Activated T-helper 2 cell treated with anti-CD3 and anti-CD28 coated beads, Interferon-gamma antibody, Interleukin-2, Interleukin-4, amounts not matched to agents 10 μg/mL and 5 μg/mL and 100 μg/mL, durations not matched to agents 14 hours and 24 hours and 36 hours (primary cell): ENCODE data around the gene PDE4D. TPM values are rescaled to one million over a fixed set of nuclear protein-coding genes. Genes with fewer than 3 reads are reported as not detected.
A peak's percentile ranks its signal among the peaks of the same experiment; 100 is the strongest.

Experiments used
- DNase-seq: peaks from one replicate; pipeline ENCODE4 v3.0.0; 2021; ENCODE audit warnings: low spot score
- H3K27ac Mint-ChIP-seq: one replicate; pipeline ENCODE4 v1.8.0; 2021; ENCODE audit warnings: mixed read lengths
- H3K27me3 Mint-ChIP-seq: one replicate; pipeline ENCODE4 v1.8.0; 2021; ENCODE audit warnings: low read depth, mixed read lengths
- H3K36me3 Mint-ChIP-seq: one replicate; pipeline ENCODE4 v1.8.0; 2021; ENCODE audit warnings: low read depth, mixed read lengths
- H3K4me1 Mint-ChIP-seq: one replicate; pipeline ENCODE4 v1.8.0; 2021; ENCODE audit warnings: low read depth, mixed read lengths
- H3K4me3 Mint-ChIP-seq: one replicate; pipeline ENCODE4 v1.8.0; 2021; ENCODE audit warnings: low read depth, mild to moderate bottlenecking, moderate library complexity, mixed read lengths
- H3K9me3 Mint-ChIP-seq: one replicate; pipeline ENCODE4 v1.8.0; 2021; ENCODE audit warnings: mixed read lengths
- intact Hi-C: fragments of 100-400 bp; cut with micrococcal nuclease; formaldehyde crosslinking; loops from one replicate; pipeline ENCODE4 v1.15.1; 2023
- total RNA-seq: library from RNA; stranded (reverse); gene quantifications from 2 replicates; pipeline ENCODE4 v1.2.3, GENCODE V29; 2022

PDE4D gene
- total RNA-seq, 1 donor from 2014 or later, result 102 TPM

- no peak overlapping the region for H3K27ac Mint-ChIP-seq
- DNase-seq, result no peak
- intact Hi-C loops, result no loop called here
- H3K4me1 Mint-ChIP-seq, result peaks cover 11% of the 10 kb centered on the region
- no peaks in the 10 kb centered on the region for H3K27me3 Mint-ChIP-seq
- H3K36me3 Mint-ChIP-seq, result peaks cover 80% of the 10 kb centered on the region
- H3K4me3 Mint-ChIP-seq, result no peak overlapping the region
- H3K9me3 Mint-ChIP-seq, result no peaks in the 10 kb centered on the region
Observed at GRCh38 chr5:58983526-58984452, 909.7 kb downstream of the PDE4D start.

- H3K36me3 Mint-ChIP-seq, result peaks cover 84% of the 10 kb centered on the region
- no peak overlapping the region for H3K4me3 Mint-ChIP-seq
- DNase-seq, result no peak
- no peaks in the 10 kb centered on the region for H3K27me3 Mint-ChIP-seq
- intact Hi-C loops, result no loop called here
- H3K4me1 Mint-ChIP-seq, result peaks cover 10% of the 10 kb centered on the region
- H3K9me3 Mint-ChIP-seq, result no peaks in the 10 kb centered on the region
- H3K27ac Mint-ChIP-seq, result no peak overlapping the region
Observed at GRCh38 chr5:58980890-58981289, 912.6 kb downstream of the PDE4D start.

GRCh38 chr5:58979090-58979489, 914.4 kb downstream of the PDE4D start:
- Mint-ChIP-seq H3K36me3 (peaks cover 89% of the 10 kb centered on the region), H3K9me3 (no peaks in the 10 kb centered on the region), H3K4me1 (peaks cover 11% of the 10 kb centered on the region), H3K4me3 (no peak overlapping the region), H3K27ac (no peak overlapping the region), H3K27me3 (no peaks in the 10 kb centered on the region)
- no peak for DNase-seq
- intact Hi-C loops, result loop anchor here (2.0 kb wide), 1 partner anchor 14 kb away; no protein-coding TSS in a partner anchor

- Mint-ChIP-seq H3K4me1 (peaks cover 5% of the 10 kb centered on the region), H3K4me3 (no peak overlapping the region), H3K27me3 (no peaks in the 10 kb centered on the region), H3K9me3 (no peaks in the 10 kb centered on the region), H3K27ac (no peak overlapping the region), H3K36me3 (peaks cover 83% of the 10 kb centered on the region)
- intact Hi-C loops, result no loop called here
- DNase-seq, result no peak
Observed at GRCh38 chr5:58974601-58975000, 918.9 kb downstream of the PDE4D start.

GRCh38 chr5:58974083-58974482, 919.4 kb downstream of the PDE4D start:
- no peak overlapping the region for H3K27ac Mint-ChIP-seq
- H3K36me3 Mint-ChIP-seq, result peaks cover 81% of the 10 kb centered on the region
- intact Hi-C loops, result no loop called here
- peaks cover 5% of the 10 kb centered on the region for H3K4me1 Mint-ChIP-seq
- no peak for DNase-seq
- no peaks in the 10 kb centered on the region for H3K27me3 Mint-ChIP-seq
- H3K4me3 Mint-ChIP-seq, result no peak overlapping the region
- H3K9me3 Mint-ChIP-seq, result no peaks in the 10 kb centered on the region

- H3K4me3 Mint-ChIP-seq, result no peak overlapping the region
- H3K4me1 Mint-ChIP-seq, result peaks cover 7% of the 10 kb centered on the region
- intact Hi-C loops, result loop anchor here (2.0 kb wide), 1 partner anchor 82 kb away; no protein-coding TSS in a partner anchor
- peaks cover 67% of the 10 kb centered on the region for H3K36me3 Mint-ChIP-seq
- no peaks in the 10 kb centered on the region for H3K27me3 Mint-ChIP-seq
- DNase-seq, result no peak
- H3K27ac Mint-ChIP-seq, result no peak overlapping the region
- H3K9me3 Mint-ChIP-seq, result no peaks in the 10 kb centered on the region
Observed at GRCh38 chr5:58972301-58972700, 921.2 kb downstream of the PDE4D start.

- H3K27me3 Mint-ChIP-seq, result no peaks in the 10 kb centered on the region
- intact Hi-C loops, result no loop called here
- H3K4me1 Mint-ChIP-seq, result peaks cover 7% of the 10 kb centered on the region
- peaks cover 52% of the 10 kb centered on the region for H3K36me3 Mint-ChIP-seq
- no peak overlapping the region for H3K4me3 Mint-ChIP-seq
- peak overlapping the region; percentile 12 for H3K27ac Mint-ChIP-seq
- DNase-seq, result no peak
- no peaks in the 10 kb centered on the region for H3K9me3 Mint-ChIP-seq
Observed at GRCh38 chr5:58970766-58971165, 922.8 kb downstream of the PDE4D start.

GRCh38 chr5:58969795-58970194, 923.7 kb downstream of the PDE4D start:
- Mint-ChIP-seq H3K4me1 (peaks cover 6% of the 10 kb centered on the region), H3K9me3 (no peaks in the 10 kb centered on the region), H3K36me3 (peaks cover 44% of the 10 kb centered on the region), H3K27ac (no peak overlapping the region), H3K27me3 (no peaks in the 10 kb centered on the region), H3K4me3 (no peak overlapping the region)
- no peak for DNase-seq
- intact Hi-C loops, result no loop called here

- Mint-ChIP-seq H3K27me3 (no peaks in the 10 kb centered on the region), H3K27ac (no peak overlapping the region), H3K36me3 (peaks cover 39% of the 10 kb centered on the region), H3K9me3 (no peaks in the 10 kb centered on the region), H3K4me1 (peaks cover 4% of the 10 kb centered on the region), H3K4me3 (no peak overlapping the region)
- DNase-seq, result no peak
- intact Hi-C loops, result no loop called here
Observed at GRCh38 chr5:58969253-58969652, 924.3 kb downstream of the PDE4D start.

- Mint-ChIP-seq H3K9me3 (no peaks in the 10 kb centered on the region), H3K36me3 (peaks cover 30% of the 10 kb centered on the region), H3K4me3 (no peak overlapping the region), H3K27ac (no peak overlapping the region), H3K4me1 (peaks cover 4% of the 10 kb centered on the region), H3K27me3 (peaks cover 3% of the 10 kb centered on the region)
- DNase-seq, result no peak
- intact Hi-C loops, result no loop called here
Observed at GRCh38 chr5:58968350-58968749, 925.2 kb downstream of the PDE4D start.

GRCh38 chr5:58967597-58968281, 925.8 kb downstream of the PDE4D start:
- intact Hi-C loops, result no loop called here
- Mint-ChIP-seq H3K4me3 (no peak overlapping the region), H3K27me3 (peaks cover 3% of the 10 kb centered on the region), H3K4me1 (peaks cover 4% of the 10 kb centered on the region), H3K9me3 (no peaks in the 10 kb centered on the region), H3K36me3 (peaks cover 24% of the 10 kb centered on the region), H3K27ac (no peak overlapping the region)
- DNase-seq, result no peak

- no peak overlapping the region for H3K27ac Mint-ChIP-seq
- H3K27me3 Mint-ChIP-seq, result peaks cover 3% of the 10 kb centered on the region
- no peak overlapping the region for H3K4me3 Mint-ChIP-seq
- DNase-seq, result no peak
- no peaks in the 10 kb centered on the region for H3K9me3 Mint-ChIP-seq
- H3K4me1 Mint-ChIP-seq, result peaks cover 4% of the 10 kb centered on the region
- intact Hi-C loops, result no loop called here
- peaks cover 8% of the 10 kb centered on the region for H3K36me3 Mint-ChIP-seq
Observed at GRCh38 chr5:58965677-58966414, 927.7 kb downstream of the PDE4D start.
